ENCODE results near the gene ARHGEF6.

GRCh38 chrX:136761421-136761820 lies 19.3 kb downstream of the ARHGEF6 start:
- TF ChIP-seq CTCF (conservative IDR thresholded peaks at IDR 0.05 in 1 of 2, IDR thresholded peaks at IDR 0.05 in 1 of 2; ENCODE audit: extremely low read depth in 1 of 2, insufficient read depth in 1 of 2, low read depth in 1 of 2, low read length in 2 of 2) (no peak), EZH2 (IDR thresholded peaks at IDR 0.05; ENCODE audit: borderline replicate concordance, low read length) (no peak)

Measured in mammary epithelial cell (primary cell).